Measurements from ENCODE around the gene ST6GALNAC3.

DNA sequence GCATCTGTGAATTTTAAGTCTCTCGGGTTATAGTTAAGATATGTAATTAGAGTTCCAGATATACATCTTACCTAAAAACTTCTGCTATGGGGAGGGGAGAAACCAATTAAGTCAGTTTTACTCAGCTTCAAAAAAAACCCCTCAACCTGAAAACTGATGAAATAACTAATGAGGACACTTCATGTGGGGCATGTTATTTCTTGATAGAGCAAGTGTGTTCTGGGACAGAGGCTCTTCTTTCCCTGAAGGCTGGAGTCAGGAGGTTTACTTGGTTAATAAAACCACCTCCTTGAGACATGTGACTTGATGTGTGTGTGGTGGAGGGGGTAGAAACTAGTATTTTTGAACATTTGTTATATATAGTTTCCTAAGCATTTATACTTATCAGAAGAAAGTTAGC, 479.7 kb downstream of the ST6GALNAC3 start:
- TF ChIP-seq, protein P1, sequence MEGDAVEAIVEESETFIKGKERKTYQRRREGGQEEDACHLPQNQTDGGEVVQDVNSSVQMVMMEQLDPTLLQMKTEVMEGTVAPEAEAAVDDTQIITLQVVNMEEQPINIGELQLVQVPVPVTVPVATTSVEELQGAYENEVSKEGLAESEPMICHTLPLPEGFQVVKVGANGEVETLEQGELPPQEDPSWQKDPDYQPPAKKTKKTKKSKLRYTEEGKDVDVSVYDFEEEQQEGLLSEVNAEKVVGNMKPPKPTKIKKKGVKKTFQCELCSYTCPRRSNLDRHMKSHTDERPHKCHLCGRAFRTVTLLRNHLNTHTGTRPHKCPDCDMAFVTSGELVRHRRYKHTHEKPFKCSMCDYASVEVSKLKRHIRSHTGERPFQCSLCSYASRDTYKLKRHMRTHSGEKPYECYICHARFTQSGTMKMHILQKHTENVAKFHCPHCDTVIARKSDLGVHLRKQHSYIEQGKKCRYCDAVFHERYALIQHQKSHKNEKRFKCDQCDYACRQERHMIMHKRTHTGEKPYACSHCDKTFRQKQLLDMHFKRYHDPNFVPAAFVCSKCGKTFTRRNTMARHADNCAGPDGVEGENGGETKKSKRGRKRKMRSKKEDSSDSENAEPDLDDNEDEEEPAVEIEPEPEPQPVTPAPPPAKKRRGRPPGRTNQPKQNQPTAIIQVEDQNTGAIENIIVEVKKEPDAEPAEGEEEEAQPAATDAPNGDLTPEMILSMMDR (IDR thresholded peaks at IDR 0.05 in 2 of 3, conservative IDR thresholded peaks at IDR 0.05 in 1 of 3; ENCODE audit: borderline replicate concordance in 1 of 3, insufficient read depth in 1 of 3, low read depth in 2 of 3, low read length in 2 of 3), result no peak
- TF ChIP-seq, protein P2, sequence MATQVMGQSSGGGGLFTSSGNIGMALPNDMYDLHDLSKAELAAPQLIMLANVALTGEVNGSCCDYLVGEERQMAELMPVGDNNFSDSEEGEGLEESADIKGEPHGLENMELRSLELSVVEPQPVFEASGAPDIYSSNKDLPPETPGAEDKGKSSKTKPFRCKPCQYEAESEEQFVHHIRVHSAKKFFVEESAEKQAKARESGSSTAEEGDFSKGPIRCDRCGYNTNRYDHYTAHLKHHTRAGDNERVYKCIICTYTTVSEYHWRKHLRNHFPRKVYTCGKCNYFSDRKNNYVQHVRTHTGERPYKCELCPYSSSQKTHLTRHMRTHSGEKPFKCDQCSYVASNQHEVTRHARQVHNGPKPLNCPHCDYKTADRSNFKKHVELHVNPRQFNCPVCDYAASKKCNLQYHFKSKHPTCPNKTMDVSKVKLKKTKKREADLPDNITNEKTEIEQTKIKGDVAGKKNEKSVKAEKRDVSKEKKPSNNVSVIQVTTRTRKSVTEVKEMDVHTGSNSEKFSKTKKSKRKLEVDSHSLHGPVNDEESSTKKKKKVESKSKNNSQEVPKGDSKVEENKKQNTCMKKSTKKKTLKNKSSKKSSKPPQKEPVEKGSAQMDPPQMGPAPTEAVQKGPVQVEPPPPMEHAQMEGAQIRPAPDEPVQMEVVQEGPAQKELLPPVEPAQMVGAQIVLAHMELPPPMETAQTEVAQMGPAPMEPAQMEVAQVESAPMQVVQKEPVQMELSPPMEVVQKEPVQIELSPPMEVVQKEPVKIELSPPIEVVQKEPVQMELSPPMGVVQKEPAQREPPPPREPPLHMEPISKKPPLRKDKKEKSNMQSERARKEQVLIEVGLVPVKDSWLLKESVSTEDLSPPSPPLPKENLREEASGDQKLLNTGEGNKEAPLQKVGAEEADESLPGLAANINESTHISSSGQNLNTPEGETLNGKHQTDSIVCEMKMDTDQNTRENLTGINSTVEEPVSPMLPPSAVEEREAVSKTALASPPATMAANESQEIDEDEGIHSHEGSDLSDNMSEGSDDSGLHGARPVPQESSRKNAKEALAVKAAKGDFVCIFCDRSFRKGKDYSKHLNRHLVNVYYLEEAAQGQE (IDR thresholded peaks at IDR 0.05; ENCODE audit: low read depth), result no peak
- no peak for TF ChIP-seq EZH2 (IDR thresholded peaks at IDR 0.05)

All from HCT116 (cell line).